ENCODE data around the gene CCDC110. TPM values are rescaled to one million over a fixed set of nuclear protein-coding genes. Genes with fewer than 3 reads are reported as not detected.
A peak's percentile ranks its signal among the peaks of the same experiment; 100 is the strongest.

CCDC110 gene
- total and polyA plus RNA-seq, 9 of the 15 experiments (the other 6 are each of a cell fraction or from before 2014, with no cell fraction given): 0.04 to 0.35 (median 0.07) TPM; not detected in 4

- TF ChIP-seq STAT6 (CRISPR knock-in tag; IDR thresholded peaks at IDR 0.05) (no peak), ZNF175 (CRISPR knock-in tag; IDR thresholded peaks at IDR 0.05; ENCODE audit: low read depth) (no peak), HOXB6 (CRISPR knock-in tag; IDR thresholded peaks at IDR 0.05; ENCODE audit: borderline replicate concordance) (0 out of 2 replicates have a peak, but pooled peaks have one; percentile 9), HEY1 (CRISPR knock-in tag; IDR thresholded peaks at IDR 0.05; ENCODE audit: borderline replicate concordance) (no peak), DIDO1 (tag; IDR thresholded peaks at IDR 0.05; ENCODE audit: low read depth) (0 out of 2 replicates have a peak, but pooled peaks have one; percentile 44), HMG20B (CRISPR knock-in tag; IDR thresholded peaks at IDR 0.05) (no peak), MBD1 (CRISPR knock-in tag; IDR thresholded peaks at IDR 0.05) (no peak), BCOR (IDR thresholded peaks at IDR 0.05) (peak; percentile 78), FOXJ2 (tag; IDR thresholded peaks at IDR 0.05) (peak; percentile 99), ARNT (IDR thresholded peaks at IDR 0.05) (no peak), NR2F6 (CRISPR knock-in tag; IDR thresholded peaks at IDR 0.05) (no peak), KLF16 (IDR thresholded peaks at IDR 0.05) (no peak), ZBTB2 (IDR thresholded peaks at IDR 0.05) (peak; percentile 39; the same call in 1 of the 2 replicates), POLR3A (IDR thresholded peaks at IDR 0.05; ENCODE audit: borderline replicate concordance, extremely low read depth, insufficient read depth, insufficient read length) (no peak)
These were observed 45.7 kb downstream of the CCDC110 start, which contains the start of gene UFSP2 (continued) for GRCh38 chr4:185425647-185426352.

Data from K562 (cell line).